Renal cortex interstitium (tissue), 3 donors: ENCODE data around the gene THSD1. TPM values are rescaled to one million over a fixed set of nuclear protein-coding genes. Genes with fewer than 3 reads are reported as not detected.

Source experiments
- polyA plus RNA-seq, 3 donors: library from polyadenylated mRNA; unstranded; fragments of 120-200 nt; gene quantifications; one replicate each; pipeline ENCODE4 v1.2.1, GENCODE V29; 2013; ENCODE audit not compliant: insufficient read length in 3 of 3

THSD1 gene
- polyA plus RNA-seq, 3 donors, result 6.5 to 7.3 (median 7.1) TPM

Other genes starting within 250 kb of the THSD1 start
- 10 to 100 TPM; 29.1 to 40.3 (median 37.3) TPM for gene NEK3, start 246.6 kb downstream of the THSD1 start, polyA plus RNA-seq
- gene VPS36, start 44.5 kb upstream of the THSD1 start, polyA plus RNA-seq, result 10 to 100 TPM; 43.3 to 65.3 (median 55.8) TPM
- 10 to 100 TPM; 48.3 to 63.3 (median 57.9) TPM for gene CKAP2, start 49.3 kb upstream of the THSD1 start, polyA plus RNA-seq
- 10 to 100 TPM; 22.9 to 25.5 (median 24.2) TPM for gene HNRNPA1L2, start 236.3 kb upstream of the THSD1 start, polyA plus RNA-seq
- gene SUGT1, start 246.7 kb upstream of the THSD1 start, polyA plus RNA-seq, result 10 to 100 TPM; 53.7 to 65.0 (median 57.1) TPM